Inferior parietal cortex (tissue), 1 donor: ENCODE measurements around the gene OR10A7.
"Not testable (repeated sequence)": the region's sequence is repeated elsewhere in the genome, so short reads cannot be mapped to it uniquely, and the experiment has no call there.

ENCODE experiments used
- DNase-seq: peaks from one replicate; pipeline ENCODE4 v3.0.0-alpha.2; 2016; ENCODE audit errors: extremely low spot score

OR10A7 gene, protein sequence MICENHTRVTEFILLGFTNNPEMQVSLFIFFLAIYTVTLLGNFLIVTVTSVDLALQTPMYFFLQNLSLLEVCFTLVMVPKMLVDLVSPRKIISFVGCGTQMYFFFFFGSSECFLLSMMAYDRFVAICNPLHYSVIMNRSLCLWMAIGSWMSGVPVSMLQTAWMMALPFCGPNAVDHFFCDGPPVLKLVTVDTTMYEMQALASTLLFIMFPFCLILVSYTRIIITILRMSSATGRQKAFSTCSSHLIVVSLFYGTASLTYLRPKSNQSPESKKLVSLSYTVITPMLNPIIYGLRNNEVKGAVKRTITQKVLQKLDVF

DNA sequence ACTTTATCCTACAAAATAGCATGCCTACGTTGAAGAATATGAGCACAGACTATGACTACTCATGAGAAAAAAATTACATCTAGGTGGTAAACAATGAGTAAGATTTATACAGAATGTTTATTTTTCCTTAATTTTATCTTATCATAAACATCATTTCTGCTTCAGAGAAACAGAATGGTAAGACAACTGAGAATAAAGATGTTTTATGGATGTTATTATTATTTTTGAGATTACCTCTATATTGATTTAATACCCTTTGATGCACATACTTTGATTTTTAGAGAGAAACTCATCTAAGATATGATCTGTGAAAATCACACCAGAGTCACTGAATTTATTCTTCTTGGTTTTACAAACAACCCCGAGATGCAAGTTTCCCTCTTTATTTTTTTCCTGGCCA is at the start of gene OR10A7:
OR10A7 (plus strand) TSS at position 301 of the 400 bp plus-strand sequence; CDS start at position 301, 0 bp downstream.
- DNase-seq, result no peak

DNA sequence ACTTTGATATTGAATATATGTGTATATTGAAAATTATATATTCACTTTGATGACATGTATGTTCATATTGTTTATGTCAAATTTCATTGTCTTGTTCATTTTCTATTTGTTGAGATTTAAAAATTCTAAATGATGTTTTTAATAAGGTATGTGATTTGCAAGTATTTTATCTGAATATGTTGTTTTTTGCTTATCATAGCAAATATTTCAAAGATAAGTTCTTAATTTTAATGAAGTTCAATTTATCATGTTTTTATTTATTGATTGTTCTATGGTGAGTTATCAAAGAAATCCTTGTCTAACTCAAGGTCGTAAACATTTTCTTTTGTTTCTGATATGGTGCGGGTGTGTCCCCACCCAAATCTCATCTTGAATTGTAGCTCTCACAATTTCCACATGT is 49.4 kb upstream of the OR10A7 start:
- no peak for DNase-seq

DNA sequence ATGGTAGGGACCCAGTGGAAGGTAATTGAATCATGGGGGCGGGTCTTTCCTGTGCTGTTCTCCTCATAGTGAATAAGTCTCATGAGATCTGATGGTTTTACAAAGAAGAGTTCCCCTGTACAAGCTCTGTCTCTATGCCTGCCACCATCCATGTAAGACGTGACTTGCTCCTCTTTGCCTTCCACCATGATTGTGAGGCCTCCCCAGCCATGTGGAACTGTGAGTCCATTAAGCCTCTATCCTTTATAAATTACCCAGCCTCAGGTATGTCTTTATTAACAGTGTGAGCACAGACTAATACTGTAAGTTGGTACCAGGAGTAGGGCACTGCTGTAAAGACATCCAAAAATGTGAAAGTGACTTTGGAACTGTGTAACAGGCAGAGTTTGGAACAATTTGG is 49.0 kb upstream of the OR10A7 start:
- not testable (repeated sequence) for DNase-seq

DNA sequence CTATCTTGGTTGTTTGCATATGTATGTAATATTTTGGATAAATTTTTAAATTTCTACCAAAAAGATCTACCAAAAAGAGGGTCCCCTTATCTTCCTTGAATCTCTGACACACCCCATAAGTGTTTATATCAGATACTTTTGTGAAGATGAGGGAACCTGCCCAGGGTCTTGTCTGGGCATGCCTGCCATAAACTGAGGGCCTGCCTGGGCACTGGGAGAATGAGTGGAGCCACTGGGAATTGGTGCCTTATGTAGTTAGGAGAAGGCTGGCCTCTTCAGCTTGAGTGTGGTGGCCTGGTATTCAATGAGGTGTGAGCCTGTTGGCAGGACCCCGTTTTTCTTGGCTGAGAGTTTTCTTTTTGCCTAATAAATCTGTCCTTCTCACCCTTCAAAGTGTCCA is 48.1 kb upstream of the OR10A7 start:
- DNase-seq, result no peak

DNA sequence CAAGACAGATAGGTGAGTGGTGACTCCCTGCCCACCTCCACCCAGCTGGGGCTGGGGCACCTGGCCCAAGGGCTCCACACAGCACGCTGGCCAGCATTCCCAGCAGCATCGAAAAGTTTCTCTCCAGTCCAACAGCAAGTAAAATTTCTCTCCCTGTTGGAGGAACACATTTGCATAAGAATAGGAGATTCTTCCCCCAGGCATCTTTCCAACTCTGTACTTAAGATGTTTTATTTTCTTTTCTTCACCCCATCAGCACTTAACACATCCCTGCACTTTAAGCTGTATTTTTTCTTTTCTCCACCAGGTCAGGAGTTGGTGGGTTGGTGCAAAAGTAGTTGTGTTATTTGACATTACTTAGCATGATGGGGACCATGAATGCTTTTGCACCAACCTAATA is 47.4 kb upstream of the OR10A7 start:
- DNase-seq, result no peak

DNA sequence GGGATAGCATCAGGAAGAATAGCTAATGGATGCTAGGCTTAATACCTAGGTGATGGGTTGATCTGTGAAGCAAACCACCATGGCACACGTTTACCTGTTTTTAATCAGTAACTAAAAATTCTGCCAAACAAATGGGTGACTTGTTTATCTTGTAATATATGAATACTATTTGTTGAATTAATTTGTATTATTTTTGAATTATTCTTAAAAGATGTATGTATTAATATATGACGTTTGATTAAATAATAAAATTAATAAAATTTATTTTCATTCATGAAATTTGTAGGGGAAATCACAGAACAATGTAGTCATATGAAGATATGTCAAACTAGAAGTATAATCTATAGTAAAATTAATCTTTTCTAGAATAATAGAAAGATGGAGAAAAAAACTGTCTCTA is 32.3 kb upstream of the OR10A7 start:
- DNase-seq, result no peak

DNA sequence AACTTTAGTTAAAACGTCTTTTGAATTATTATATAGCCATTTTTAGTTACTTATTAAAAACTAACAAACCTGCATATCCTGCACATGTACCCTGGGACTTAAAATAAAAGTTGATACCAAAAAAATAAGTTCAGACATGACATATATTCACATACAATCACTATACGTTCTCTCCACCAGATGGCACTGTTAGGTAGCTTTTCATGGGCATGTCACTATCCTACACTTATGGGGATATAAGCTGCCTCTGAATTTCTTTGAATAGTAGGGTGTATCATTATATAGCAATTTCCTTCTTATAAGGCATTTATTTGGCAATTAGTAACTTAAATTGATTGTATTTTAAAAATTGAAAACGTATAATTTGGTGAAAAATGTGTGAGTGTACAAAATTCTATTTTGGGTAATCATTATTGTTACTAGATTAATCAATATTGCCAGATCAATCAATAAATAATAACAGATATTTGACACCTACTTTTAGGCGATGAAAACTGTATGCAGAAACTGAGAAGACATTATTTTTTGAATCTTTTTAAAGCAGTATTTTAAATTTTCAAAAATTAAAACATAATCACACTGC is 31.8 kb upstream of the OR10A7 start:
- peak; percentile 93 for DNase-seq

DNA sequence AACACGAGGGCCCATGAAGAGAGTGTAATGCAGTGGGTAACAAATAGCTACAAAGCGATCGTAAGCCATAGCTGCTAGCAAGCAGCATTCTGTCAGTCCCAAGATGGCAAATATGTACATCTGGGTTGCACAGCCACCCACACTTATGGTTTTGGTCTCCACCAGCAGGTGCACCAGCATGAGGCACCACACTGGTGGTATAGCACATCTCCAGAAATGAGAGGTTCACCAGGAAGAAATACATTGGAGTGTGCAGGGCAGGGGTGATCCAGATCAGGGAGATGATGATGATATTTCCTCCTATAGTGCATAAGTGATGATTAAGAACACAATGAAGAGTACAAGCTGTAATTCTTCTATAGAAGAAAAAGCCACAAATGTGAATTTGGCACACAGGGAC is 26.4 kb upstream of the OR10A7 start:
- no peak for DNase-seq

DNA sequence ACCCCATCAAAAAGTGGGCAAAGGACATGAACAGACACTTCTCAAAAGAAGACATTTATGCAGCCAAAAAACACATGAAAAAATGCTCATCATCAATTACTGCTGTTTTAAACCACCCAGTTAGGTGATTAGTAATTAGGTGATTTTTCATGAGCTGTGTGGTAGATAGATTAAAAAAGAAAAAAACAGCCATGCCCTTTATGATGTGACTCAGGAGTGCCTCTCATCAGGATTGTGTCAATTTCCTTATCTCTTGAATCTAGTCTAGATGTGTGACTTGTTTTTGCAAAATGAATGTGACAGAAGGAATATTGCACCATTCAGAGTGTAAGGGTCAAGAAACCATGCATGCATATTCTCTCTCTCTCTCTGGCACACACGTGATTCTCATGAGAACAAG is 5.7 kb downstream of the OR10A7 start:
- DNase-seq, result no peak

DNA sequence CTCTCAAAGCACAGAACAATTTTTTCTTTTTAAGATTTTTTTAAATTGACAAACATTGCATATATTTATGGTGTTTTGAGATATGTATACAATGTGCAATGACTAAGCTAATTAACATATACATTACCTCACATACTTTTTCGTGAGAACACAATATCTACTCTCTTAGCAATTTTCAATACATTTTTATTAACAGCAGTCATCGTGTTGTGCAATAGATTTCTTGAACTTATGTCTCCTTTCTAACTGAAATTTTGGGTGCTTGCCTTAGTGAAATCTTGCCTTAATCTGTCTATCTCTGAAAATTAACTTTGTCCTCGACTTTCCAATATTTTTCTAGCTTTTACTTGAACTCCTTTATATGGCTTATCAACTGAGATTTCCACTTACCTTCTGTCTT is 6.8 kb downstream of the OR10A7 start:
- DNase-seq, result no peak

DNA sequence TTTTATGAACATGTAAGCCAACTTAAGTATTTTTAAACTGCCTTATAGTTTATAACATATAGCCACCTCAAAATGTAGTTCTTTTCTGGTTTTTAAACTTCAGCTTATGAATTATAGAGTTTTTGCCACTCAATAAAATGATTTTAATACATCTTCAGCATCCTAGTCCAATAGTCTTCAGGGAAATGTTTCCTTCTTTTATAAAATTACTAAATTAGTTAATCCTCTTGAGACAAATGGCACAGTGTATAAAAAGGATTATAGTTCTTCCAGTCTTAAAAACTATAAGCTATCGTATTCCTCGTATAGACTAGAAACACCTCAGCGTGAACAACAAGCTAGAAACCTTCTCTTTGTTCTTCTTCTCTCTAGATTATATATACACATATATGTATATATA is 23.5 kb downstream of the OR10A7 start, which contains the start of gene OR6C74:
OR6C74 (plus strand) TSS at position 301 of the 400 bp plus-strand sequence. CDS start 2,679 bp downstream, outside the sequence.
- no peak for DNase-seq

DNA sequence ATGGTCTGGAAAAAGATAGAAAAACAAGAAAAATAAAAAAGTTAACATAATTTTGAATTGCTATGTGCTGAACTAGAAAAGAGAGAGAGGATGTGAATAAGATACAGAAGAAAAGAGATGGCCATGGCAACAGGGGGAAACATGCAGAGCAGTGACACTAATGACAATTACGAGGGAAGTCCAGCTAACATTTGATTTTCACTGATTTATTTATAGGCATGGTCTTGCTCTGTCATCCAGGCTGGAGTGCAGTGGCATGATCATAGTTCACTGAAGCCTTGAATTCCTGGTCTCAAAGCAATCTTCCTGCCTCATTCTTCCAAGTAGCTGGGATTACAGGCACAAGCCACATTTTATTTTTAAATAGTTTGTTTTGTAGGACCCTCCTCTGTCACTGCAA is 25.3 kb downstream of the OR10A7 start:
- no peak for DNase-seq

DNA sequence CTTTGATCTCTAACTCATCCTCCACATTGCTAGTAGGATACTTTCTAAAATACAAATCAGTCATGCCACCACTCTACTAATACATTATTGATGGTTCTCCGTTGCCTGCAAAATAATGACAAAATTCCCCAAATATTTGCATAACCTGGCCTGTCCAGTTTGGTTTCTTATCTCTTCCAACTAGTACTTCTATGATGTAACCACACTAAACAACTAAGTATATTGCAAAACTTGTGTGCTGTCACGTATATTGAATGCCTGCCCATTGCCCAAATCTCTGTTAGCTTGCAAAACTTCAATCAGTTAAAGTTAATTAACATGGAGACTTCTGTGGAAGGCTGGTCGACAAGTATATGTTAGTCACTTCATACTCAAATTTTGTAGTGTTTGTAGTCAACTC is 30.1 kb downstream of the OR10A7 start:
- no peak for DNase-seq

DNA sequence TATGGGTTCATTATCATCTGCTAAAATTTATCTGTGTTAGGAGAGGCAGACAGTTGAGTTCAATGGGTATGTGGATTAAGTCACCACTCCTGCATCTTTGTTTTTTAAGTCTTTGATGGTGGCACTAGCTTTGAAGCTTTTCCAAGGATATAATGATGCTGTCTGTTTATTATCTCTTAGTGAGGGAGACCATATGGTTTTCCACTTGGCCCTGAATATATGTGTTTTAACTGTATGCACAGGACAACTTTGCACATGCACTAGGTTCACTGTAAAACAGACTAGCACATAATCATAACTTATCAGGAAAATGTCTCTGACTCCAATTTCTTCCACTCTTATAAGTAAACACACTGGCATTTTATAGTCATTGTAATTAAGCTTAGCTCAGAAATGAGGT is 32.5 kb downstream of the OR10A7 start:
- DNase-seq, result no peak

DNA sequence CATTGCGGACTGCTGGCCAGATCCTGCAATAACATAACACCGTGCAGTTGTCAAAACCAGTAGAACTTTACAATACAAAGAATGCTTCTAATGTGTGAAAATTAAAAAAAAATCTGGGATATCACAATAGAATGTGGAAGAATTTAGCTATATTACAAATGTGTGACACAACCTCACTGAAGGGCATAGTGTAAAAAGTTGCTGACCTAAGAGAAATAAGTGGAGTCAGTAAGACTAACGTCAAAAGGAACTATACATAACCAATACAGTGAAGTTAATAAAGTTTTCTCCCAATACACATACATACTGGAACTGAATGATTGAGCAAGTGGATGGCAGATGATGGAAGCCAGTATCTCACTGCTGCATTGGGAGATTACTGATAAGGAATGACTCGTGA is 36.0 kb downstream of the OR10A7 start:
- no peak for DNase-seq

DNA sequence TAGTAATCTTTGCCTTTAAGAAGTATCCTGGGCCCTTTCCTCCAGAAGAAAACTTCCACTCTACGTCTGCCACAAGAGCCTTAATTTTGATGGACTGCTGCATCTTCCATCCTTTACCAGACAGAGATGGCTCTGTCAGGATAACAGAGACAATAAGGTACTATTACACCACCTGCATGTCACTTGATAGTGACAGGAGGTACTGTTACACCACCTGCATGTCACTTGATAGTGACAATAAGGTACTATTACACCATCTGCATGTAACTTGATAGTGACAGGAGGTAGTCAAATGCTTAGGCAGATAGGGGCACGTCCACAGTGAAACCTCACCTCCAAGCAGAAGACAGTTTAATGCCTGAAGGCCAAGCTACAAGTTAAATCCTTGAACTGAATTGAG is 37.5 kb downstream of the OR10A7 start:
- no peak for DNase-seq
